Measurements from ENCODE around the gene TANC1. TPM values are rescaled to one million over a fixed set of nuclear protein-coding genes. Genes with fewer than 3 reads are reported as not detected.
"Not testable (repeated sequence)": the region's sequence is repeated elsewhere in the genome, so short reads cannot be mapped to it uniquely, and the experiment has no call there.

The TANC1 gene
- total RNA-seq, 1 donor from 2014 or later = 45.0 TPM

DNA sequence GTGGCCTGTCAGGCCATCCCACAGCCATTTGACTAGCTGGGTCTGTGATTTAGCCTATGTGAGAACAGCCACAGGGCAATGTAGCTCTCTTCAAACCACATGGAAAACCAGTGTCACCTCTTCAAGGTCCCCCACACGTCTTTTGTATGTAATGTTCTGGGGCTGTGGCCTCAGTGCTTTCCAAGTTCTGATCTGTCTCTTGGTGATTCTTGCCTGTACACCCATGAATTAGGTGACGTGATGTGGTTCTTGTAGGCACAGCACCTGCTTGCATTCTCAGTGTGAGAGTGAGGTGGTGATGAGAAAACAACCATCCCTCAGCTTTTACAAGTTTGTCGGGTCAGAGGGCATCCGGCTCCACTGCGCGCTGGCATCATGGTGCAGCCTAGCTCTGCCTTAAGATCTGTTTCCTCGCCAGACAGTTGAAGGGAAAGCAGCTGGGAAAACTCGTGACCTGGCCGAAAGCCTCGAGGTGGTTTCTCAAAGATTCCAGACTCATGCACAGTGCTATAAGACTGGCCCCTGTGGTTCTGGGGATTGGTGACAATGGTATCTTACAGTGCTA lies 125.8 kb downstream of the TANC1 start:
- no peak for FAIRE-seq
- Histone ChIP-seq H3K4me1 (ENCODE audit: insufficient read depth, low read length) (peaks cover 29% of the 10 kb centered on the region), H3K4me3 (ENCODE audit: insufficient read depth, low read depth, low read length) (no peak overlapping the region), H3K27me3 (ENCODE audit: insufficient read depth, low read length) (no peaks in the 10 kb centered on the region), H3K79me2 (ENCODE audit: insufficient read depth, low read length) (peaks cover 54% of the 10 kb centered on the region), H3K4me2 (ENCODE audit: low read length) (no peak overlapping the region), H4K20me1 (ENCODE audit: insufficient read depth, low read length) (no peaks in the 10 kb centered on the region), H3K36me3 (ENCODE audit: insufficient read depth, low read length) (peaks cover 2% of the 10 kb centered on the region), H3K9me3 (ENCODE audit: insufficient read depth, low read depth, low read length) (peaks cover 10% of the 10 kb centered on the region), H3K9ac (ENCODE audit: low read length) (no peak overlapping the region), H2AFZ (ENCODE audit: low read depth, low read length) (no peak overlapping the region), H3K27ac (ENCODE audit: low read depth, low read length) (no peak overlapping the region)
- no peak for TF ChIP-seq EZH2 (IDR thresholded peaks at IDR 0.05; ENCODE audit: insufficient read depth, low read length)
- TF ChIP-seq, protein P1, sequence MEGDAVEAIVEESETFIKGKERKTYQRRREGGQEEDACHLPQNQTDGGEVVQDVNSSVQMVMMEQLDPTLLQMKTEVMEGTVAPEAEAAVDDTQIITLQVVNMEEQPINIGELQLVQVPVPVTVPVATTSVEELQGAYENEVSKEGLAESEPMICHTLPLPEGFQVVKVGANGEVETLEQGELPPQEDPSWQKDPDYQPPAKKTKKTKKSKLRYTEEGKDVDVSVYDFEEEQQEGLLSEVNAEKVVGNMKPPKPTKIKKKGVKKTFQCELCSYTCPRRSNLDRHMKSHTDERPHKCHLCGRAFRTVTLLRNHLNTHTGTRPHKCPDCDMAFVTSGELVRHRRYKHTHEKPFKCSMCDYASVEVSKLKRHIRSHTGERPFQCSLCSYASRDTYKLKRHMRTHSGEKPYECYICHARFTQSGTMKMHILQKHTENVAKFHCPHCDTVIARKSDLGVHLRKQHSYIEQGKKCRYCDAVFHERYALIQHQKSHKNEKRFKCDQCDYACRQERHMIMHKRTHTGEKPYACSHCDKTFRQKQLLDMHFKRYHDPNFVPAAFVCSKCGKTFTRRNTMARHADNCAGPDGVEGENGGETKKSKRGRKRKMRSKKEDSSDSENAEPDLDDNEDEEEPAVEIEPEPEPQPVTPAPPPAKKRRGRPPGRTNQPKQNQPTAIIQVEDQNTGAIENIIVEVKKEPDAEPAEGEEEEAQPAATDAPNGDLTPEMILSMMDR (IDR thresholded peaks at IDR 0.05; ENCODE audit: insufficient read depth, low read depth, low read length) = no peak
- Mint-ChIP-seq H3K36me3 (ENCODE audit: low read depth, unreplicated experiment) (peaks cover 19% of the 10 kb centered on the region), H3K9me3 (ENCODE audit: unreplicated experiment) (peaks cover 16% of the 10 kb centered on the region), H3K4me3 (ENCODE audit: unreplicated experiment) (no peak overlapping the region), H3K4me1 (ENCODE audit: low read depth, unreplicated experiment) (peaks cover 52% of the 10 kb centered on the region), H3K27ac (ENCODE audit: unreplicated experiment) (no peak overlapping the region), H3K27me3 (ENCODE audit: low read depth, unreplicated experiment) (no peaks in the 10 kb centered on the region)
- DNase-seq (ENCODE audit: low read depth) = peak; percentile 83

DNA sequence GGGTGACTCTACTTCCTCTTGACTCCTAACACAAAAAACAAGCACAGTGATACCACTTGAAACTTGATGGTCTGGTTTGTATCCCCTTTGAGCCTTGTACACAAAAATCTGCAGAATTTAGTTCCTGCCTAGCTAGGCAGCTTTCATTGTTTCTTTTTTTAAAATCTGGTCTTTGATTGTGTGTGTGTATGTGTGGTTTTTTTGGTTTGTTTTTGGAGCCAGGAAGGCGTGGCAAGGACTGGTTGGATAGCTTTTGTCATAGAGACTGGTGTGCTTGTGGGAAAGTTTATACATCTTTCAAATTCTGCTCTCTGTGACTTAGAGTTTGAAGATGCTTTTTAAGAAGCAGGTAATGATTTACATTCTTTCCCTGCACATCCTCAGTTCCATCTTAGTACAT lies 127.4 kb downstream of the TANC1 start:
- Mint-ChIP-seq H3K4me3 (ENCODE audit: unreplicated experiment) (no peak overlapping the region), H3K9me3 (ENCODE audit: unreplicated experiment) (peaks cover 16% of the 10 kb centered on the region), H3K4me1 (ENCODE audit: low read depth, unreplicated experiment) (peaks cover 58% of the 10 kb centered on the region), H3K27me3 (ENCODE audit: low read depth, unreplicated experiment) (no peaks in the 10 kb centered on the region), H3K36me3 (ENCODE audit: low read depth, unreplicated experiment) (peaks cover 19% of the 10 kb centered on the region), H3K27ac (ENCODE audit: unreplicated experiment) (no peak overlapping the region)
- no peak overlapping the region for H3K9ac ChIP-seq (ENCODE audit: low read length)
- no peak overlapping the region for H3K4me2 ChIP-seq (ENCODE audit: low read length)
- H3K27ac ChIP-seq (ENCODE audit: low read depth, low read length) = no peak overlapping the region
- H3K36me3 ChIP-seq (ENCODE audit: insufficient read depth, low read length) = peaks cover 2% of the 10 kb centered on the region
- H3K4me3 ChIP-seq (ENCODE audit: insufficient read depth, low read depth, low read length) = no peak overlapping the region
- peaks cover 31% of the 10 kb centered on the region for H3K4me1 ChIP-seq (ENCODE audit: insufficient read depth, low read length)
- TF ChIP-seq EZH2 (IDR thresholded peaks at IDR 0.05; ENCODE audit: insufficient read depth, low read length) = no peak
- TF ChIP-seq, protein P1 (IDR thresholded peaks at IDR 0.05; ENCODE audit: insufficient read depth, low read depth, low read length) = no peak
- H3K9me3 ChIP-seq (ENCODE audit: insufficient read depth, low read depth, low read length) = peaks cover 10% of the 10 kb centered on the region
- H4K20me1 ChIP-seq (ENCODE audit: insufficient read depth, low read length) = no peaks in the 10 kb centered on the region
- H2AFZ ChIP-seq (ENCODE audit: low read depth, low read length) = no peak overlapping the region
- peaks cover 54% of the 10 kb centered on the region for H3K79me2 ChIP-seq (ENCODE audit: insufficient read depth, low read length)
- H3K27me3 ChIP-seq (ENCODE audit: insufficient read depth, low read length) = no peaks in the 10 kb centered on the region
- FAIRE-seq (no peak), DNase-seq (ENCODE audit: low read depth) (no peak)

DNA sequence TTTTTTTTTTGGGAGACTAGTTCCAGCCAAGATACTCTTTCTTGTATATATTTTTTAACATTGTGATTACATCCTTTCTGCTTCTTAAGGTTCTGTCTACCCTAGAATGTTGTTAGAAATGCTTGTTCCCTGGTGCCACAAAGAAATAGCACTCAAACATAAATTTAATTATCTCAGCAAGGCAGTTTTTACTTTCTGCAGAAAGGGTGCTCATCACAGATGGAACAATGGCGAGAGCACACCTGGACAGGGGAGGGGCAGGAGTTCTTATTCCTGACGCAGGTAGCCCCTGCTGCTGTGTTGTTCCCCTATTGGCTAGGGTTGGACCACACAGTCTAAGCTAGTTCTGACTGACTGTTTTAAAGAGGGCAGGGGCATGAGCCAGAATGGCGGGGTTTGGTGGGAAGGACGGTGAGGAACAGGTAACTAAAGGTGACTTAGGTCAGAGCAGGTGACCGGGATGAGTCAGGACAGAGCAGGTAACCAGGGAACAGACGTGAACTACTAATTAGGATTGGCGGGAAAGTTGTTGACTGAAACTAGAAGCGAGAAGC lies 127.9 kb downstream of the TANC1 start:
- H3K9me3 ChIP-seq (ENCODE audit: insufficient read depth, low read depth, low read length); H3K27ac ChIP-seq (ENCODE audit: low read depth, low read length); H3K27me3 Mint-ChIP-seq (ENCODE audit: low read depth, unreplicated experiment); H3K4me2 ChIP-seq (ENCODE audit: low read length); DNase-seq (ENCODE audit: low read depth); H3K4me3 Mint-ChIP-seq (ENCODE audit: unreplicated experiment); H3K27ac Mint-ChIP-seq (ENCODE audit: unreplicated experiment); H2AFZ ChIP-seq (ENCODE audit: low read depth, low read length); H3K36me3 ChIP-seq (ENCODE audit: insufficient read depth, low read length); H3K27me3 ChIP-seq (ENCODE audit: insufficient read depth, low read length); H4K20me1 ChIP-seq (ENCODE audit: insufficient read depth, low read length); H3K9ac ChIP-seq (ENCODE audit: low read length); H3K4me3 ChIP-seq (ENCODE audit: insufficient read depth, low read depth, low read length); FAIRE-seq: not testable (repeated sequence)
- H3K79me2 ChIP-seq (ENCODE audit: insufficient read depth, low read length) = peaks cover 55% of the 10 kb centered on the region
- Mint-ChIP-seq H3K4me1 (ENCODE audit: low read depth, unreplicated experiment) (peaks cover 57% of the 10 kb centered on the region), H3K9me3 (ENCODE audit: unreplicated experiment) (peaks cover 16% of the 10 kb centered on the region), H3K36me3 (ENCODE audit: low read depth, unreplicated experiment) (peaks cover 19% of the 10 kb centered on the region)
- H3K4me1 ChIP-seq (ENCODE audit: insufficient read depth, low read length) = peaks cover 25% of the 10 kb centered on the region

All from astrocyte (in vitro differentiated cells and primary cell).